Muscle of arm (tissue), 12 donors: ENCODE measurements around the gene USP16. TPM values are rescaled to one million over a fixed set of nuclear protein-coding genes. Genes with fewer than 3 reads are reported as not detected.
"Not testable (repeated sequence)": the region's sequence is repeated elsewhere in the genome, so short reads cannot be mapped to it uniquely, and the experiment has no call there.

Experiments
- DNase-seq: peaks from one replicate; pipeline ENCODE4 v3.0.0-alpha.2; 2013
- polyA plus RNA-seq, 12 donors: library from polyadenylated mRNA; unstranded; fragments of 120-200 nt; gene quantifications; one replicate each; pipeline ENCODE4 v1.2.1, GENCODE V29; 2013; ENCODE audit not compliant: insufficient read length in 12 of 12

USP16 gene
- polyA plus RNA-seq, 12 donors, result 38.9 to 64.5 (median 49.3) TPM; not detected in 1

GRCh38 chr21:29029524-29029923 is 5.1 kb downstream of the USP16 start:
- DNase-seq, result no peak

GRCh38 chr21:29030909-29031308 is 6.4 kb downstream of the USP16 start:
- DNase-seq, result no peak

GRCh38 chr21:29033301-29033700 is 8.8 kb downstream of the USP16 start:
- no peak for DNase-seq

DNA sequence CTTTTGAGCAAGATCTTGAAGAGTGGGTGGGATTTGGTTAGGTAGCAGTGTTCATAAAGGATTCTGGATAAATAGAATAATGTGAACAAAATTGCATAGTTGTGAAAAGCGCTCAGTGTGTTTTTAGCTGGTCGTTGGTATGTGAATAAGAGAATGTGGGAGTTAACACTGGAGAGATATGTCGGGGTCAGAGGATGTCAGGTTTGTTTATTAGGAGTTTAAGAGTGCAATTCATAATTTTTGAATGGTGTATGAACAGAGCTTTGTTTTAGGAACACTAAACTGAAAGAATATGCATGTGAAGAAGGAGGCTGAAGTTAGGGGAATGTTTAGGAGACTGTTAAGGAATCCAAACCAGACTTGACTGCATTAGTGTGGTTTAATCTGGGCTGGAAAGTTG is 9.4 kb downstream of the USP16 start:
- no peak for DNase-seq

DNA sequence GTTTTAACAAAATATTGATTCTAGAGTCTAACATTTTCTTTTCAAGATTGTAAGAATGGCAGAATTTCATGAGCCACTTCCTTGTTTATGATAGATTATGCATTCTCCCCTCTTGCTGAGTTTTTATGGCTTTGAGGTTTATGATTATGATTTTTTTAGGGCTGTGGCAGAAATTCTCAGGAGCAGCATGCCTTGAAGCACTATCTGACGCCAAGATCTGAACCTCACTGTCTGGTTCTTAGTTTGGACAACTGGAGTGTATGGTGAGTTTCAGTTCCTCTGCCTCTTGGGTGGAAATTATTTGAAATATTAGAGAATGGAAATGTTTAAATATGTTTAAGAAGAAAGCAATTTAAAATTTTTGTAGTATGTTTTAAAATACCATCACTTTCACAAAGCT is 10.2 kb downstream of the USP16 start:
- DNase-seq, result no peak

DNA sequence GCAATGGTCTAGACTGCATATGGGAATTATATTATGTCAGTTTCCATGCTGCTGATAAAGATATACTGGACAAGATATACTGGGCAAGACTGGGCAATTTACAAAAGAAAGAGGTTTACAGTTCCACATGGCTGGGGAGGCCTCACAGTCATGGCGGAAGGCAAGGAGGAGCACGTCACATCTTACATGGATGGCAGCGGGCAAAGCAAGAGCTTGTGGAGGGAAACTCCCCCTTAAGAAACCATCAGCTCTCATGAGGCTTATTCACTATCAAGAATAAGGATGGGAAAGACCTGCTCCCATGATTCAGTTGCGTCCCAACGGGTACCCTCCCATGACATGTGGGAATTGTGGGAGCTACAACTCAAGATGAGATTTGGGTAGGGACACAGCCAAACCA is 27.8 kb downstream of the USP16 start:
- DNase-seq, result no peak

DNA sequence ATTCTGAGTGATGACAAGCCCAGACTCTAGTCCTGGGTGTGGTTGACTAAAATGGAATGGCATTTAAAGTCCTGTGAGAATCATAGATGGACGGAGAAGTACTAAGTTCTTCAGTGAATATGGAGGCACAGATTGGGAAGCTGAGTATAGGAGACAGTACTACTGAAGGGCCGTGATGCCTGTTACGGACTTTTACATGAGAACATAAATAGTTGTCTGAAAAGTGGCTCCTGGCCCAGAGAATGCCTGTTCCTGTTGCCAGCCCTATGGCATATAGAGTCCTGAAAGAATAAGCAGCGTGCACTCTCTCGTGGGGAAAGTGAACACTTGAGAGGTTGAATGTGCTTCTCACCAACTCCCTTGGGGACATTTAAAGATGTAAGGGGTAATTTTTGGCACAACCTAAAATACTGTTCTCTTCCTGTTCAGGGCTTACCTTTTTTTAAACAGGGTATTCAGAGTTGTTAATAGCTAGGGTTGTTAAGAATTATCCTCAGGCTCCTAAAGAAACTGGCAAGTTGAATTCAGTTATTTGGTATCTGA is 28.6 kb downstream of the USP16 start:
- DNase-seq, result no peak

DNA sequence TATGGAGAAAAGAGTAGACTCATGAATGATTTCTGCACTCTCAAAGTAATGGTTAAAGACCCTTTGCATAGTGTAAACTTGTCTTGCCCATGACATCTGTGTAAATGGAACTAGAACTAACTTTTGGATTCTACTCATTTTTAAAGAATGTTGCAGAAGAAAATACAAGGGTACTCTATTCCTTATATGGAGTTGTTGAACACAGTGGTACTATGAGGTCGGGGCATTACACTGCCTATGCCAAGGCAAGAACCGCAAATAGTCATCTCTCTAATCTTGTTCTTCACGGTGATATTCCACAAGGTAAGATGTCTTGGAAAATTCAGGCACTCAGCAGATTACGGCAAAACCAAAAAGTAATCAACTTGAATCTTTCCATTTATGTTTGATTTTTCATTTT is 29.2 kb downstream of the USP16 start:
- no peak for DNase-seq

- no peak for DNase-seq
These were observed 30.6 kb downstream of the USP16 start for GRCh38 chr21:29055080-29055479.

GRCh38 chr21:29056005-29056404 is 31.5 kb downstream of the USP16 start:
- no peak for DNase-seq

- DNase-seq, result no peak
These were observed 32.1 kb downstream of the USP16 start for GRCh38 chr21:29056538-29057050.

- DNase-seq, result no peak
These were observed 40.5 kb downstream of the USP16 start for GRCh38 chr21:29064850-29065481.

DNA sequence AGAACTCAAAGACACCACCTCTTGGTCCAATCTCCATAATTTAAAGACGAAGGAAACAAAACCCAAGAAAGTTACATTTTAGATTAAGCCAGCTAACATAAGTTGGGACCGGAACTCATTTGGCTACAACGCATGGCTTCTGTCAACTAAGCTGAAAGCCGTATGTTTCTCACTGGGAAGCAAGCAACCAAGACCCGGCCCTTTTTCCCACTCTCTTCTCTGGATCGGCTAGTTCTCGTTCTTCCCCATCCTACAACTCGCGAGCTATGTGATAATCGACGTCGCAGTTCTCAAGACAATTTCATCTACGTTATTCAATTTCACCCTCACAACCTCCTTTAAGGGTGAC is 48.4 kb downstream of the USP16 start:
- DNase-seq, result no peak

DNA sequence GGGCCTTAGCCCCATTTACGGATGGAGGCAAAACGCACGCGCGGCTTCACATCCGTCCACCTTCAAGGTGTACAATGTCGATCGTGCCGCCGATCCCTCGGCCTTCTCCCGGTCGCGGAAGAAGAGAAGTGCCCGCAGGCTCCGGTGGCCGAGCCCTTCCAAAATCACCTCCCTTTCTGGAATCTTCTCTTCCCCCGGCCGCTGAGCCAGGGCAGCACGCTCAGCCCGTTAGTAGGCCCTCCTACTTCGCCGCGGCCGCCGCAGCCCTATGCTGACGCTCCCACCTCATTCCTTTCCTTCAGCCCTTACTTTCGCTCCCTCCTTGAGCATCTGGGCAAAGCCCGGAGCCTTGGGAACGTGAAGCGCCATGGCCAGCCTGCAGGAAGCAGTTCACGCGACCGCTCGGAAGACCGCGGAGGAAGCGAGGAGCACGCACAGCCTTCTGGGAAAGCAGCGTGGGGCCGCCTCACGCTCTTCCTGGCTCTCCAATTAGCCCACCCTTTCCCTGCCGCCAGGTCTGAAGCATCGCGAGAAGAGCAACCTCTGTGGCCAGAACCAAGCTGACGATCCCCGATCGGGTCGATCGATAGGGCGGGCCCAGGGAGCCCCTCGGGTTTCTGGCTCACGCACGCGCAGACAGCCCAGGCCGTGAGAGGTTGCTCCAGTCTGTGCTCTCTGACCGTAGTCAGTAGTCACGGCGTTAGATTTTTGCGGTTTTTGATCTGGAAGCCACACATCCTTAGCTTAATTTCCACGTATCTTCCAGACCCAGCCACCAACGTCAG is 48.9 kb downstream of the USP16 start, which contains the start of gene CCT8:
TSS of gene CCT8 (minus strand) at position 427 of the 785 bp plus-strand sequence. CDS start at position 369, 58 bp downstream.
- DNase-seq, result peak; percentile 100

GRCh38 chr21:29074007-29074376 is 49.5 kb downstream of the USP16 start:
- DNase-seq, result no peak

DNA sequence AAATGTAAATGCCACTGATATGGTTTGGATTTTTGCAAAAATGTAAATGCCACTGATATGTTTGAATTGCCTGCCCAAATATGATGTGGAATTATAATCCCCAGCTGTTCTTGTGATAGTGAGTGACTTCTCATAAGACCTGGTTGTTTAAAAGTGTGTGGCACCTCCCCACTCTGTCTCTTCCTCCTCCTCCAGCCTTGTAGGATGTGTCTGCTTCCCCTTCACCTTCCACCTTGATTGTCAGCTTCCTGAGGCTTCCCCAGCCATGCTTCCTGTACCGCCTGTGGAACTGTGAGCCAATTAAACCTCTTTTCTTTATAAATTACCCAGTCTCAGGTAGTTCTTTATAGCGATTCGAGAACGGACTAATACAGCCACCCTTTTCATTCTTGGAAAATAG is 50.3 kb downstream of the USP16 start:
- DNase-seq, result no peak

DNA sequence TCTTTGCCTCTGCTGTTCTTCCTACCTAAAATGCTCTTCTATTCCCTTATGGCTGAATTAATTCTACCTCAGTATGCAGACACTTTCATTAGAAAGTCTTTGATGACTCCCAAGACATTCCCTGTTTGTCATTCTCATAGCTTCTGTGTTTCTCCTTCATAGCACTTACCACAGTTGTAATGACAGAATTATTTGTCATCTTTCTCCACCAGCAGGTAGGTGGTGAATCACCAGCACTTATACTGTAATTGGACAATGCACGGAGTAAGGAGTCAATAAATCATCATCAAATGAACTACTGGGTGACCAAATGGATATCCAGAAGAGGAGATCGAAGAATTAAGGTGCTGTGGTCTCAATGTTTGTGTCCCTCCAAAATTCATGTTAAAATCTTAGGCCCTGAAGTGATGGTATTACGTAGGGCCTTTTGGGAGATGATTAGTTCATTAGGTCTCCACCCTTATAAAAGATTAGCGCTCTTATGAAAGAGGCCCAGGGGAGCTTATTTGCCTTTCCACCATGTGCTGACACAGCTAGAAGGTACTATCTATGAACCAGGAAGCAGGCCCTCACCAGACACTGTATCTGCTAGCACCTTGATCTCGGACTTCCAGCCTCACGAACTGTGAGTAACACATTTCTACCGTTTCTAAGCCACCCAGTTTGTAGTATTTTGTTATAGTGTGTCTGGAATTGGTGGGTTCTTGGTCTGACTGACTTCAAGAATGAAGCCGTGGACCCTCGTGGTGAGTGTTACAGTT is 51.4 kb downstream of the USP16 start:
- no peak for DNase-seq

- DNase-seq, result not testable (repeated sequence)
These were observed 52.5 kb downstream of the USP16 start for GRCh38 chr21:29076731-29077640.

DNA sequence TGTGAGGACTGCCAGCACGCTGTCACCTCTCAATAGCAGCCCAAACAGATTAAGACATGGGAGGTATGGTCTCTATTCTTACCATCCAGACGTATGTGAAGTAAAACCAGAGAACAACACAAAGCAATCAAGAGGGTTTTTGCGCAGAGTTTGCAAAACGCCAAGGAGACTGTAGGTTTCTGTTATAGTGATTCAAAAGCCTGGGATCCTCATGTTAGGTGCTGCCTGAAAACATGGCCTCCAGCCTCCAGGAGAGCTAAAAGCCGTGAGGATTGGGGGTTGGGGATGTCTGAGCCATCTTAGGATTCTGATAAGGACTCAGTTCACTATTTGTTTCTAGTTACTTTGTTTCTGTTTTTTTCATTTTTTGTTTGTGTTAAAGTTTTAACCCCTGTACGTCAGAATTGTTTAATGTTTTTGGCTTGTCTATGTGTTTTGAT is 53.2 kb downstream of the USP16 start:
- DNase-seq, result no peak

- no peak for DNase-seq
These were observed 54.6 kb downstream of the USP16 start for GRCh38 chr21:29078869-29079767.
